ENCODE data around the gene LSAMP. TPM values are rescaled to one million over a fixed set of nuclear protein-coding genes. Genes with fewer than 3 reads are reported as not detected.
A peak's percentile ranks its signal among the peaks of the same experiment; 100 is the strongest.

The LSAMP gene
- total and polyA plus RNA-seq, 2 of the 13 experiments (the other 11 are each of a cell fraction or from before 2014, with no cell fraction given): not detected

GRCh38 chr3:116470605-116471197, 25.4 kb upstream of the LSAMP start (continued):
- TF ChIP-seq KAT8 (CRISPR knock-in tag; IDR thresholded peaks at IDR 0.05) (no peak), ZSCAN20 (CRISPR knock-in tag; IDR thresholded peaks at IDR 0.05; ENCODE audit: borderline replicate concordance) (no peak), U2AF2 (IDR thresholded peaks at IDR 0.05; ENCODE audit: low read depth, low read length) (no peak)

- intact Hi-C loops (cut with micrococcal nuclease; ENCODE audit: unreplicated experiment) (no loop called here), in situ Hi-C loops (cut with HindIII; ENCODE audit: extremely low pct_ligation_motif_present, low pct_unique_long_range_greater_than_20kb) (no loop called here)
- under 1% methylated on average over 3 of the region's 3 CpGs for WGBS (ENCODE audit: low lambda C conversion rate)
- no peak for DNase-seq (ENCODE audit: low spot score)
- ATAC-seq: no peak
- no peaks in the 10 kb centered on the region for H3K9me3 ChIP-seq (ENCODE audit: low read length)
- CTCF ChIA-PET (ENCODE audit: low intra/inter-chr PET ratio, low total read pairs): no interaction called here
- no peak overlapping the region for H3K4me3 ChIP-seq (replicated peaks in 1 of 3; ENCODE audit: insufficient read depth in 1 of 3, low read depth in 2 of 3, low read length in 3 of 3)
- no peaks in the 10 kb centered on the region for H4K20me1 ChIP-seq (ENCODE audit: insufficient read depth, low read length)
- H3K4me1 ChIP-seq (ENCODE audit: insufficient read depth, low read length): no peaks in the 10 kb centered on the region
- no TSS peak for BruUV-seq (replicated peaks)
- H3K27me3 ChIP-seq (ENCODE audit: control insufficient read depth in 1 of 2, insufficient read depth in 2 of 2, low read length in 2 of 2): no peaks in the 10 kb centered on the region
- H3K36me3 ChIP-seq (replicated peaks in 1 of 2; ENCODE audit: control insufficient read depth in 1 of 2, insufficient read depth in 2 of 2, low read length in 2 of 2): no peaks in the 10 kb centered on the region
- FAIRE-seq: no peak
- no peak overlapping the region for H3K4me2 ChIP-seq (ENCODE audit: low read depth, low read length)
- H3K79me2 ChIP-seq (ENCODE audit: insufficient read depth, low read length): no peaks in the 10 kb centered on the region
- TF ChIP-seq, protein P1, sequence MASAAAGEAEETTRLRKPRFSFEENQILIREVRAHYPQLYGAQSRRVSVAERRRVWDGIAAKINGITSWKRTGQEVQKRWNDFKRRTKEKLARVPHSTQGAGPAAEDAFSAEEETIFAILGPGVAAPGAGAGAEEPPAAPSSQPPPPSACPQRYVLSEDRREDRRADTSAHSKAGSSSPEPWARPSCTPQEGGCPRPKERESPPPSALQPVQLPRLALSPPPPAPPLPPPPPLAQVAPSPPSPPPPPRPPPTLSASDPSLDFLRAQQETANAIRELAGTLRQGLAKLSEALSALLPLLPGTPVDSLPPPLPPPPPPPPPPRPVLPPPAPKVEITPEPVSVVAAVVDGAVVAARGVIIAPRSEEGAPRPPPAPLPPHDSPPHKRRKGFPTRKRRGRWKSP (CRISPR knock-in tag; IDR thresholded peaks at IDR 0.05): no peak
- TF ChIP-seq PCBP1 (IDR thresholded peaks at IDR 0.05; ENCODE audit: borderline replicate concordance, low read depth, low read length): no peak
- peak; percentile 51 to 75; a peak in 3 of 4 replicates for TF ChIP-seq MAFK (conservative IDR thresholded peaks at IDR 0.05 in 1 of 2, IDR thresholded peaks at IDR 0.05 in 1 of 2; ENCODE audit: low read length in 2 of 2)
- peak; percentile 62; the same call in 1 of the 2 replicates for TF ChIP-seq MAFF (IDR thresholded peaks at IDR 0.05; ENCODE audit: low read depth, low read length)
- H3K9ac ChIP-seq (ENCODE audit: insufficient read depth, low read depth, low read length): no peak overlapping the region
- H3K27ac ChIP-seq (ENCODE audit: extremely low read length, insufficient read depth, low read length): no peak overlapping the region
- POLR2A ChIA-PET: no interaction called here
- no peak overlapping the region for H2AFZ ChIP-seq (ENCODE audit: low read length)
Measured at GRCh38 chr3:116469546-116469945, 24.3 kb upstream of the LSAMP start.

Data from HepG2 (cell line).